Spleen (tissue), 7 donors: ENCODE data around the gene PANX2.

Source experiments
- CTCF ChIP-seq, 11 experiments: fragments of 200-600 bp in 7 of 11; fragments of 450-650 bp in 4 of 11; sonication (generic) in 4 of 11; IDR thresholded peaks in 8 of 11; conservative IDR thresholded peaks in 3 of 11; 1 replicate in 7 of 11; 2 replicates in 4 of 11; pipeline versions ENCODE4 v1.4.0 to v1.8.0; 2016 to 2021; ENCODE audit warnings: antibody characterized with exemption in 11 of 11, inconsistent platforms in 4 of 11, mild to moderate bottlenecking in 1 of 11
- POLR2A ChIP-seq, 3 donors: fragments of 450-650 bp; IDR thresholded peaks; one replicate each; pipeline ENCODE4 v1.5.1; 2017; ENCODE audit warnings: antibody characterized with exemption in 3 of 3, mild to moderate bottlenecking in 1 of 3
- donor health status: DM: no; HTN: no; CAD: no; lungs with moderate emphysema.
- donor health status: DM: no; HTN: no; CAD: no.
- donor health status: DM: no; HTN: no; CAD: no.

GRCh38 chr22:50188356-50188755 lies 17.8 kb downstream of the PANX2 start:
- TF ChIP-seq CTCF (IDR thresholded peaks at IDR 0.05 in 8 of 11, conservative IDR thresholded peaks at IDR 0.05 in 3 of 11) (no peak), POLR2A (IDR thresholded peaks at IDR 0.05) (no peak)
